SK-N-SH (cell line): ENCODE measurements around the gene FOXP1.

Experiments used
- CHD2 ChIP-seq: fragments of 150-350 bp; IDR thresholded peaks from 2 replicates; pipeline ENCODE4 v1.6.1; 2018; ENCODE audit warnings: low read length; ENCODE audit not compliant: partially characterized antibody
- YY1 ChIP-seq: IDR thresholded peaks from 2 replicates; pipeline ENCODE4 v1.4.0; 2012; ENCODE audit warnings: low read depth, mild to moderate bottlenecking
- TF ChIP-seq, protein P1 (sequence below): fragments of 200-600 bp; sonication (generic); IDR thresholded peaks from 2 replicates; pipeline ENCODE4 v1.6.1; 2017; ENCODE audit warnings: antibody characterized with exemption, mild to moderate bottlenecking, moderate library complexity
- TF ChIP-seq, protein P2 (sequence below): IDR thresholded peaks from 2 replicates; pipeline ENCODE4; 2012

DNA sequence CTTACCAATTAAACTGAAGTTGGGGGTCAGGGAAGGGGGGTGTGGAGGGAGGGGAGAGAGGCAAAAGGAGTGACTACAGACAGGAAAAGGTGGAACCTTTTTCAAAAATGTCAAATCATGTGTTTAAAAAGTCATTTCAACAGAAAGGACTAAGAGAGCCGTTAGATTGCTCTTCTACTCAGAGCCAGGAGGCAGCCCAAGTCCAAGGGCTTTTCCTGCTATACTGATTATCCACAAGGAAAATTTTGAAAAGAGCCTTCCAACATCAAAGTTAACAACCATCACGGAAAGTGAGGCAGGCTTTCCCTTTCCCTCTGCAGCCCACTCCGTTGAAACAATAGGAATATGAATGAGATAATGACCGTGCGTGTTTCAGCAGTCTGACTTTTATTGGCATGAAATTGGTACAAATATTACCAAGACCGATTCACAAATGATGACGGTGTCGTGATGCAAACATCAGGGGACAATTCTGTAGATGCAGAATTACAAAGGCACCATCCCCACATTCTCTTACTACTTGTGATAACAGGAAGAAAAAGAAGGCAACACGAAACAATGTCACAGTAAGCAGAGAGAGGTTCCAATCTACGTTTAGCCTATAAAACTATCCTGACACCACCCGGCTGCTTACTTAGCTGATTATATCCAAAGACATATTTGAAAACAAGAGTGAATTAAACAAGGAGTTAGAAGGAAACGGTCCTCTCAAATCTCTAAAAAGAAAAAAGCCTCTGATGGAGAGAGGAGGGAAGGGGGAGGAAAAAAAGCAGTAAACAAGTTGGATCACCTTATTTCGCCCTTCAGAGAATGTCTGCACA, 453.7 kb downstream of the FOXP1 start:
- TF ChIP-seq, protein P1, sequence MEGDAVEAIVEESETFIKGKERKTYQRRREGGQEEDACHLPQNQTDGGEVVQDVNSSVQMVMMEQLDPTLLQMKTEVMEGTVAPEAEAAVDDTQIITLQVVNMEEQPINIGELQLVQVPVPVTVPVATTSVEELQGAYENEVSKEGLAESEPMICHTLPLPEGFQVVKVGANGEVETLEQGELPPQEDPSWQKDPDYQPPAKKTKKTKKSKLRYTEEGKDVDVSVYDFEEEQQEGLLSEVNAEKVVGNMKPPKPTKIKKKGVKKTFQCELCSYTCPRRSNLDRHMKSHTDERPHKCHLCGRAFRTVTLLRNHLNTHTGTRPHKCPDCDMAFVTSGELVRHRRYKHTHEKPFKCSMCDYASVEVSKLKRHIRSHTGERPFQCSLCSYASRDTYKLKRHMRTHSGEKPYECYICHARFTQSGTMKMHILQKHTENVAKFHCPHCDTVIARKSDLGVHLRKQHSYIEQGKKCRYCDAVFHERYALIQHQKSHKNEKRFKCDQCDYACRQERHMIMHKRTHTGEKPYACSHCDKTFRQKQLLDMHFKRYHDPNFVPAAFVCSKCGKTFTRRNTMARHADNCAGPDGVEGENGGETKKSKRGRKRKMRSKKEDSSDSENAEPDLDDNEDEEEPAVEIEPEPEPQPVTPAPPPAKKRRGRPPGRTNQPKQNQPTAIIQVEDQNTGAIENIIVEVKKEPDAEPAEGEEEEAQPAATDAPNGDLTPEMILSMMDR, result no peak
- TF ChIP-seq CHD2 (no peak), YY1 (no peak)
- TF ChIP-seq, protein P2, sequence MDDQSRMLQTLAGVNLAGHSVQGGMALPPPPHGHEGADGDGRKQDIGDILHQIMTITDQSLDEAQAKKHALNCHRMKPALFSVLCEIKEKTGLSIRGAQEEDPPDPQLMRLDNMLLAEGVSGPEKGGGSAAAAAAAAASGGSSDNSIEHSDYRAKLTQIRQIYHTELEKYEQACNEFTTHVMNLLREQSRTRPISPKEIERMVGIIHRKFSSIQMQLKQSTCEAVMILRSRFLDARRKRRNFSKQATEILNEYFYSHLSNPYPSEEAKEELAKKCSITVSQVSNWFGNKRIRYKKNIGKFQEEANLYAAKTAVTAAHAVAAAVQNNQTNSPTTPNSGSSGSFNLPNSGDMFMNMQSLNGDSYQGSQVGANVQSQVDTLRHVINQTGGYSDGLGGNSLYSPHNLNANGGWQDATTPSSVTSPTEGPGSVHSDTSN, result no peak
